ENCODE results near the gene DNTT.

- TF ChIP-seq, protein P1, sequence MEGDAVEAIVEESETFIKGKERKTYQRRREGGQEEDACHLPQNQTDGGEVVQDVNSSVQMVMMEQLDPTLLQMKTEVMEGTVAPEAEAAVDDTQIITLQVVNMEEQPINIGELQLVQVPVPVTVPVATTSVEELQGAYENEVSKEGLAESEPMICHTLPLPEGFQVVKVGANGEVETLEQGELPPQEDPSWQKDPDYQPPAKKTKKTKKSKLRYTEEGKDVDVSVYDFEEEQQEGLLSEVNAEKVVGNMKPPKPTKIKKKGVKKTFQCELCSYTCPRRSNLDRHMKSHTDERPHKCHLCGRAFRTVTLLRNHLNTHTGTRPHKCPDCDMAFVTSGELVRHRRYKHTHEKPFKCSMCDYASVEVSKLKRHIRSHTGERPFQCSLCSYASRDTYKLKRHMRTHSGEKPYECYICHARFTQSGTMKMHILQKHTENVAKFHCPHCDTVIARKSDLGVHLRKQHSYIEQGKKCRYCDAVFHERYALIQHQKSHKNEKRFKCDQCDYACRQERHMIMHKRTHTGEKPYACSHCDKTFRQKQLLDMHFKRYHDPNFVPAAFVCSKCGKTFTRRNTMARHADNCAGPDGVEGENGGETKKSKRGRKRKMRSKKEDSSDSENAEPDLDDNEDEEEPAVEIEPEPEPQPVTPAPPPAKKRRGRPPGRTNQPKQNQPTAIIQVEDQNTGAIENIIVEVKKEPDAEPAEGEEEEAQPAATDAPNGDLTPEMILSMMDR (conservative IDR thresholded peaks at IDR 0.05): no peak
- TF ChIP-seq ZFX (IDR thresholded peaks at IDR 0.05): no peak
These were observed 31.6 kb upstream of the DNTT start for GRCh38 chr10:96272316-96273280.

Measured in C4-2B (cell line).